Breast epithelium (tissue), 3 donors: ENCODE measurements around the gene GIPC1.

Source experiments
- POLR2A ChIP-seq: fragments of 450-650 bp; IDR thresholded peaks from one replicate; pipeline ENCODE4 v1.6.1; 2016; ENCODE audit warnings: antibody characterized with exemption, mild to moderate bottlenecking, moderate library complexity
- POLR2AphosphoS5 ChIP-seq, 3 donors: sonication (generic); formaldehyde crosslinking; IDR thresholded peaks; one replicate each; pipeline ENCODE4 v1.6.1; 2017; ENCODE audit warnings: antibody characterized with exemption in 3 of 3
- TF ChIP-seq, protein P1 (sequence below), 3 donors: fragments of 450-650 bp; IDR thresholded peaks; one replicate each; pipeline ENCODE4 v1.5.1; 2016 to 2017; ENCODE audit warnings: antibody characterized with exemption in 3 of 3, mild to moderate bottlenecking in 3 of 3, moderate library complexity in 3 of 3

DNA sequence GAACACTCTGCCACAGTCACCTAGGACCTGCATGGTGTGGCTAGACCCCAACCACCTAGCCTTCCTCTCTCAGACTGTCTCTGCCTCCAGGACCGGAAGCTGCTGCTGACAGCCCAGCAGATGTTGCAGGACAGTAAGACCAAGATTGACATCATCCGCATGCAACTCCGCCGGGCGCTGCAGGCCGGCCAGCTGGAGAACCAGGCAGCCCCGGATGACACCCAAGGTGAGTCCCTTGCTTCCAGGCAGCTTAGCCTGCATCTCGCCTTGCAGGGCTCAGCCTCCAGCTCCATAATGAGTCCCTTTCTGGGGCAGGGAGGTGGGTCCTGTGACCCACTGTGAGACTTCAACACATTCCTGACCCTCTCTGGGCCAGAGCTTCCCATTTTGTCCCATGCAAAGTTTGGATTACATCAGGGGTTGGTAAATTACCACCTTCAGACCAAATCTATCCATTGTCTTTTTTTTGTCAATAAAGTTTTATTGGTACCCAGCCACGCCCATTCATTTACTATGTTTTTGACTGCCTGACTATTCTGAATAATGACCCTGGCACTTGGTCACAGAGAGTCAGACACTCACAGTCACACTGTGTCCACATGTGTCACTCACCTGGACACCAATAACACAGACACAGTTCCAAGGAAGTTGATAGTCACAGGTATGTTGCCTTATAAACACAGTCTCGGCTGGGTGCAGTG is 49.4 kb downstream of the GIPC1 start:
- TF ChIP-seq, protein P1, sequence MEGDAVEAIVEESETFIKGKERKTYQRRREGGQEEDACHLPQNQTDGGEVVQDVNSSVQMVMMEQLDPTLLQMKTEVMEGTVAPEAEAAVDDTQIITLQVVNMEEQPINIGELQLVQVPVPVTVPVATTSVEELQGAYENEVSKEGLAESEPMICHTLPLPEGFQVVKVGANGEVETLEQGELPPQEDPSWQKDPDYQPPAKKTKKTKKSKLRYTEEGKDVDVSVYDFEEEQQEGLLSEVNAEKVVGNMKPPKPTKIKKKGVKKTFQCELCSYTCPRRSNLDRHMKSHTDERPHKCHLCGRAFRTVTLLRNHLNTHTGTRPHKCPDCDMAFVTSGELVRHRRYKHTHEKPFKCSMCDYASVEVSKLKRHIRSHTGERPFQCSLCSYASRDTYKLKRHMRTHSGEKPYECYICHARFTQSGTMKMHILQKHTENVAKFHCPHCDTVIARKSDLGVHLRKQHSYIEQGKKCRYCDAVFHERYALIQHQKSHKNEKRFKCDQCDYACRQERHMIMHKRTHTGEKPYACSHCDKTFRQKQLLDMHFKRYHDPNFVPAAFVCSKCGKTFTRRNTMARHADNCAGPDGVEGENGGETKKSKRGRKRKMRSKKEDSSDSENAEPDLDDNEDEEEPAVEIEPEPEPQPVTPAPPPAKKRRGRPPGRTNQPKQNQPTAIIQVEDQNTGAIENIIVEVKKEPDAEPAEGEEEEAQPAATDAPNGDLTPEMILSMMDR (IDR thresholded peaks at IDR 0.05): no peak
- TF ChIP-seq POLR2AphosphoS5 (IDR thresholded peaks at IDR 0.05): no peak
- TF ChIP-seq POLR2A: no peak
